GM23338 (cell line): Measurements from ENCODE around the gene LDLR. TPM values are rescaled to one million over a fixed set of nuclear protein-coding genes. Genes with fewer than 3 reads are reported as not detected.

ENCODE experiments used
- ATAC-seq: fragments of 200-7000 bp; cut with Tn5 transposase; 3 replicates; pipeline ENCODE4 v1.9.1; 2020
- DNase-seq: peaks from one replicate; pipeline ENCODE4 v3.0.0-alpha.2; 2015; ENCODE audit warnings: low spot score
- H2AFZ ChIP-seq: fragments of 200-600 bp; sonication (generic); 2 replicates; pipeline ENCODE4 v1.8.0; 2016; ENCODE audit warnings: antibody characterized with exemption, mild to moderate bottlenecking, moderate library complexity
- H3F3A ChIP-seq: fragments of 200-600 bp; sonication (generic); replicated peaks from 2 replicates; pipeline ENCODE4 v1.8.0; 2017; ENCODE audit warnings: antibody characterized with exemption, mixed run types, low read depth
- H3K27ac ChIP-seq: fragments of 200-600 bp; sonication (generic); 2 replicates; pipeline ENCODE4 v1.6.1; 2016; ENCODE audit warnings: low read depth
- H3K27me3 ChIP-seq: fragments of 200-600 bp; sonication (generic); 2 replicates; pipeline ENCODE4 v1.8.0; 2016; ENCODE audit warnings: mild to moderate bottlenecking, mixed run types, moderate library complexity; ENCODE audit not compliant: insufficient read depth
- H3K36me3 ChIP-seq: fragments of 200-600 bp; sonication (generic); 2 replicates; pipeline ENCODE4 v1.8.0; 2016; ENCODE audit warnings: mild to moderate bottlenecking; ENCODE audit not compliant: insufficient read depth
- H3K4me1 ChIP-seq: fragments of 200-600 bp; sonication (generic); 2 replicates; pipeline ENCODE4 v1.8.0; 2016; ENCODE audit warnings: mild to moderate bottlenecking, moderate library complexity; ENCODE audit not compliant: insufficient read depth
- H3K4me2 ChIP-seq: fragments of 200-600 bp; sonication (generic); 2 replicates; pipeline ENCODE4 v1.7.1; 2017; ENCODE audit warnings: mixed run types
- H3K4me3 ChIP-seq: fragments of 200-600 bp; sonication (generic); 2 replicates; pipeline ENCODE4 v1.6.1; 2016; ENCODE audit warnings: mixed run types
- H3K79me2 ChIP-seq: fragments of 200-600 bp; sonication (generic); replicated peaks from 2 replicates; pipeline ENCODE4 v1.8.0; 2017; ENCODE audit warnings: mild to moderate bottlenecking; ENCODE audit not compliant: insufficient read depth
- H3K9me2 ChIP-seq: fragments of 200-600 bp; sonication (generic); 2 replicates; pipeline ENCODE4 v1.8.0; 2017; ENCODE audit not compliant: insufficient read depth
- H4K20me1 ChIP-seq: fragments of 200-600 bp; sonication (generic); replicated peaks from 2 replicates; pipeline ENCODE4 v1.8.0; 2017; ENCODE audit warnings: mild to moderate bottlenecking; ENCODE audit not compliant: insufficient read depth
- H3K27ac Mint-ChIP-seq: 2 replicates; pipeline ENCODE4 v1.8.0; 2020; ENCODE audit warnings: inconsistent platforms, mild to moderate bottlenecking, moderate library complexity, mixed read lengths
- H3K27me3 Mint-ChIP-seq: 3 replicates; pipeline ENCODE4 v1.8.0; 2022; ENCODE audit warnings: low read depth, mild to moderate bottlenecking, moderate library complexity, mixed read lengths, inconsistent platforms; ENCODE audit not compliant: insufficient read depth, poor library complexity
- H3K36me3 Mint-ChIP-seq: 3 replicates; pipeline ENCODE4 v1.8.0; 2021; ENCODE audit warnings: low read depth, mild to moderate bottlenecking, inconsistent platforms, moderate library complexity, mixed read lengths
- H3K4me1 Mint-ChIP-seq: 3 replicates; pipeline ENCODE4 v1.8.0; 2020; ENCODE audit warnings: mild to moderate bottlenecking, inconsistent platforms, mixed read lengths
- H3K4me3 Mint-ChIP-seq: 3 replicates; pipeline ENCODE4 v1.8.0; 2021; ENCODE audit warnings: moderate library complexity, mild to moderate bottlenecking, inconsistent platforms, mixed read lengths
- H3K9me3 Mint-ChIP-seq: 3 replicates; pipeline ENCODE4 v1.8.0; 2020; ENCODE audit warnings: moderate library complexity, mild to moderate bottlenecking, inconsistent platforms, mixed read lengths
- EZH2 ChIP-seq: fragments of 200-600 bp; sonication (generic); IDR thresholded peaks from one replicate; pipeline ENCODE4 v1.8.0; 2017; ENCODE audit warnings: antibody characterized with exemption, mild to moderate bottlenecking, low read depth; ENCODE audit not compliant: unreplicated experiment
- NANOG ChIP-seq: IDR thresholded peaks from 2 replicates; pipeline ENCODE4 v1.6.1; 2016; ENCODE audit warnings: antibody characterized with exemption, borderline replicate concordance
- POLR2AphosphoS5 ChIP-seq: IDR thresholded peaks from 2 replicates; pipeline ENCODE4 v1.6.1; 2016; ENCODE audit warnings: antibody characterized with exemption, low read depth
- STAT1 ChIP-seq: IDR thresholded peaks from one replicate; pipeline ENCODE4 v1.6.1; 2016; ENCODE audit warnings: antibody characterized with exemption; ENCODE audit not compliant: unreplicated experiment
- ZNF331 ChIP-seq: fragments of 250-450 bp; sonication (Bioruptor Pico); IDR thresholded peaks from 2 replicates; pipeline ENCODE4 v1.5.0; 2020; ENCODE audit warnings: low read depth, mild to moderate bottlenecking, moderate library complexity
- polyA plus RNA-seq: library from polyadenylated mRNA; unstranded; fragments of >200 nt; fragmentation: Nextera tagmentation; extraction: Ambion mirVana; gene quantifications from 2 replicates; pipeline ENCODE4 v1.2.1, GENCODE V29; 2016
- total RNA-seq: library from RNA; depleted of rRNA; stranded (reverse); fragments of >200 nt; shearing (Covaris generic); gene quantifications from 2 replicates; pipeline ENCODE4 v1.2.3, GENCODE V29; 2014
- TF ChIP-seq, protein P1 (sequence below), 2 experiments: fragments of 200-600 bp in 1 of 2; sonication (generic) in 1 of 2; conservative IDR thresholded peaks; 2 replicates each; pipeline versions ENCODE4 v1.5.1 to v1.6.1; 2016 to 2017; ENCODE audit warnings: antibody characterized with exemption in 2 of 2, low read depth in 2 of 2, mild to moderate bottlenecking in 2 of 2, moderate library complexity in 1 of 2
- TF ChIP-seq, protein P2 (sequence below): IDR thresholded peaks from one replicate; pipeline ENCODE4 v1.6.1; 2018; ENCODE audit warnings: antibody characterized with exemption; ENCODE audit not compliant: unreplicated experiment
- TF ChIP-seq, protein P3 (sequence below): IDR thresholded peaks from 2 replicates; pipeline ENCODE4 v1.6.1; 2016; ENCODE audit warnings: antibody characterized with exemption
- TF ChIP-seq, protein P4 (sequence below): fragments of 250-450 bp; sonication (Bioruptor Pico); IDR thresholded peaks from 2 replicates; pipeline ENCODE4 v1.5.0; 2020; ENCODE audit warnings: mild to moderate bottlenecking, moderate library complexity

LDLR gene
- total and polyA plus RNA-seq, 2 experiments from 2014 or later = 57.6 to 180 TPM

DNA sequence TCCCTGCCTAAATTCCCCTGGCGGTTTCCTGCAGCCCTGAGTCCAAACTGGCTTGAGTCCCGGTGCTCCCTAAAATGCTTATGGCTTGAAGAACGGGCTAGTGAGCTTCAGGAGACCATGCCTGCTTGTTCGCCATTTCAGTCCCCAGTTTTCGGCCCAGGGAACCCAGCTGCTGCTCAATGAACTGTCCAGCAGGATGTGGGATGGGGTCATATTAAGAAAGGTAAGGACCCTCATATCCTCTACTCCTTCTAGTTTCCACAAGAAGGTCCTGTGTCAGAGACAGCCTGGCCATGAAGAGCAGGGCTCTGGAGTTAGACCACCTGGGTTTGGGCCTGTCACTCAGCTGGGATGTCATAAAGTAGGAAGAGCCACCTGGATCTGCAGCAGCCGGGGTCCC, 83.3 kb downstream of the LDLR start (continued):
- TF ChIP-seq, protein P1, sequence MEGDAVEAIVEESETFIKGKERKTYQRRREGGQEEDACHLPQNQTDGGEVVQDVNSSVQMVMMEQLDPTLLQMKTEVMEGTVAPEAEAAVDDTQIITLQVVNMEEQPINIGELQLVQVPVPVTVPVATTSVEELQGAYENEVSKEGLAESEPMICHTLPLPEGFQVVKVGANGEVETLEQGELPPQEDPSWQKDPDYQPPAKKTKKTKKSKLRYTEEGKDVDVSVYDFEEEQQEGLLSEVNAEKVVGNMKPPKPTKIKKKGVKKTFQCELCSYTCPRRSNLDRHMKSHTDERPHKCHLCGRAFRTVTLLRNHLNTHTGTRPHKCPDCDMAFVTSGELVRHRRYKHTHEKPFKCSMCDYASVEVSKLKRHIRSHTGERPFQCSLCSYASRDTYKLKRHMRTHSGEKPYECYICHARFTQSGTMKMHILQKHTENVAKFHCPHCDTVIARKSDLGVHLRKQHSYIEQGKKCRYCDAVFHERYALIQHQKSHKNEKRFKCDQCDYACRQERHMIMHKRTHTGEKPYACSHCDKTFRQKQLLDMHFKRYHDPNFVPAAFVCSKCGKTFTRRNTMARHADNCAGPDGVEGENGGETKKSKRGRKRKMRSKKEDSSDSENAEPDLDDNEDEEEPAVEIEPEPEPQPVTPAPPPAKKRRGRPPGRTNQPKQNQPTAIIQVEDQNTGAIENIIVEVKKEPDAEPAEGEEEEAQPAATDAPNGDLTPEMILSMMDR (conservative IDR thresholded peaks at IDR 0.05; ENCODE audit: low read depth in 2 of 2) = no peak
- TF ChIP-seq NANOG (no peak), POLR2AphosphoS5 (no peak), EZH2 (no peak), STAT1 (no peak), ZNF331 (CRISPR knock-in tag) (no peak)
- TF ChIP-seq, protein P2, sequence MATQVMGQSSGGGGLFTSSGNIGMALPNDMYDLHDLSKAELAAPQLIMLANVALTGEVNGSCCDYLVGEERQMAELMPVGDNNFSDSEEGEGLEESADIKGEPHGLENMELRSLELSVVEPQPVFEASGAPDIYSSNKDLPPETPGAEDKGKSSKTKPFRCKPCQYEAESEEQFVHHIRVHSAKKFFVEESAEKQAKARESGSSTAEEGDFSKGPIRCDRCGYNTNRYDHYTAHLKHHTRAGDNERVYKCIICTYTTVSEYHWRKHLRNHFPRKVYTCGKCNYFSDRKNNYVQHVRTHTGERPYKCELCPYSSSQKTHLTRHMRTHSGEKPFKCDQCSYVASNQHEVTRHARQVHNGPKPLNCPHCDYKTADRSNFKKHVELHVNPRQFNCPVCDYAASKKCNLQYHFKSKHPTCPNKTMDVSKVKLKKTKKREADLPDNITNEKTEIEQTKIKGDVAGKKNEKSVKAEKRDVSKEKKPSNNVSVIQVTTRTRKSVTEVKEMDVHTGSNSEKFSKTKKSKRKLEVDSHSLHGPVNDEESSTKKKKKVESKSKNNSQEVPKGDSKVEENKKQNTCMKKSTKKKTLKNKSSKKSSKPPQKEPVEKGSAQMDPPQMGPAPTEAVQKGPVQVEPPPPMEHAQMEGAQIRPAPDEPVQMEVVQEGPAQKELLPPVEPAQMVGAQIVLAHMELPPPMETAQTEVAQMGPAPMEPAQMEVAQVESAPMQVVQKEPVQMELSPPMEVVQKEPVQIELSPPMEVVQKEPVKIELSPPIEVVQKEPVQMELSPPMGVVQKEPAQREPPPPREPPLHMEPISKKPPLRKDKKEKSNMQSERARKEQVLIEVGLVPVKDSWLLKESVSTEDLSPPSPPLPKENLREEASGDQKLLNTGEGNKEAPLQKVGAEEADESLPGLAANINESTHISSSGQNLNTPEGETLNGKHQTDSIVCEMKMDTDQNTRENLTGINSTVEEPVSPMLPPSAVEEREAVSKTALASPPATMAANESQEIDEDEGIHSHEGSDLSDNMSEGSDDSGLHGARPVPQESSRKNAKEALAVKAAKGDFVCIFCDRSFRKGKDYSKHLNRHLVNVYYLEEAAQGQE = no peak
- TF ChIP-seq, protein P3, sequence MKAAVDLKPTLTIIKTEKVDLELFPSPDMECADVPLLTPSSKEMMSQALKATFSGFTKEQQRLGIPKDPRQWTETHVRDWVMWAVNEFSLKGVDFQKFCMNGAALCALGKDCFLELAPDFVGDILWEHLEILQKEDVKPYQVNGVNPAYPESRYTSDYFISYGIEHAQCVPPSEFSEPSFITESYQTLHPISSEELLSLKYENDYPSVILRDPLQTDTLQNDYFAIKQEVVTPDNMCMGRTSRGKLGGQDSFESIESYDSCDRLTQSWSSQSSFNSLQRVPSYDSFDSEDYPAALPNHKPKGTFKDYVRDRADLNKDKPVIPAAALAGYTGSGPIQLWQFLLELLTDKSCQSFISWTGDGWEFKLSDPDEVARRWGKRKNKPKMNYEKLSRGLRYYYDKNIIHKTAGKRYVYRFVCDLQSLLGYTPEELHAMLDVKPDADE = no peak

DNA sequence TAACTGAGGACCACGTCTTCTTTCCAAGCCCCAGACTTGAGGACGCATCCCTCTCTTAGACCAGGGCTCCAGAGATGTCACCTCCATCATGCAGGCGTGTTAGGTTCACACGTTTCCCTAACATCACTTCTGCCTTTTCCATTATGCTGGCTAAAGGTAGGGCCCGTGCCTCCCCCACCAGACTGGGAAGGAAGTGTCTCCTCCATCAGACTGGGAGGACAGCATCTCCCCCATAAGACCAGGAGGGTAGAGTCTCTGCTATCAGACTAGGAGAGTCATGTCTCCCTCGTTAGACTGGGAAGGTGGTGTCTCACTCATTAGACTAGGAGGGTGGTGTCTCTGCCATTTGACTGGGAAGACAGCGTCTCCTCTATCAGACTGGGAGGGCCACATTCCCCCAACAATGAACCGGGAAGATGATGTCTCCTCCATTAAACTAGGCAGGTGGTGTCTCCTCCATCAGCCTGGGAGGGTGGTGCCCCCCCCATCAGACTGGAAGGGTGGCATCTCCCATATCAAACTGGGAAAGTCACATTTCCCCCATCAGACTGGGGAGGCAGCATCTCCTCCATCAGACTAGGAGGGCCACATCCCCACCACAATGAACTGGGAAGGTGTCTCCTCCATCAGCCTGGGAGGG, 84.4 kb downstream of the LDLR start:
- Histone ChIP-seq H3K4me1 (no peaks in the 10 kb centered on the region), H3K4me2 (no peak overlapping the region), H3K36me3 (peaks cover 9% of the 10 kb centered on the region; the same call in 1 of the 2 replicates), H2AFZ (no peak overlapping the region), H4K20me1 (no peaks in the 10 kb centered on the region; the same call in none of the 2 replicates), H3K9me2 (no peaks in the 10 kb centered on the region), H3F3A (no peaks in the 10 kb centered on the region), H3K79me2 (no peaks in the 10 kb centered on the region), H3K4me3 (no peak overlapping the region), H3K27me3 (no peaks in the 10 kb centered on the region), H3K27ac (no peak overlapping the region)
- no peak overlapping the region for H3K27ac Mint-ChIP-seq
- TF ChIP-seq, protein P1 (conservative IDR thresholded peaks at IDR 0.05; ENCODE audit: low read depth in 2 of 2) = no peak
- TF ChIP-seq, protein P4, sequence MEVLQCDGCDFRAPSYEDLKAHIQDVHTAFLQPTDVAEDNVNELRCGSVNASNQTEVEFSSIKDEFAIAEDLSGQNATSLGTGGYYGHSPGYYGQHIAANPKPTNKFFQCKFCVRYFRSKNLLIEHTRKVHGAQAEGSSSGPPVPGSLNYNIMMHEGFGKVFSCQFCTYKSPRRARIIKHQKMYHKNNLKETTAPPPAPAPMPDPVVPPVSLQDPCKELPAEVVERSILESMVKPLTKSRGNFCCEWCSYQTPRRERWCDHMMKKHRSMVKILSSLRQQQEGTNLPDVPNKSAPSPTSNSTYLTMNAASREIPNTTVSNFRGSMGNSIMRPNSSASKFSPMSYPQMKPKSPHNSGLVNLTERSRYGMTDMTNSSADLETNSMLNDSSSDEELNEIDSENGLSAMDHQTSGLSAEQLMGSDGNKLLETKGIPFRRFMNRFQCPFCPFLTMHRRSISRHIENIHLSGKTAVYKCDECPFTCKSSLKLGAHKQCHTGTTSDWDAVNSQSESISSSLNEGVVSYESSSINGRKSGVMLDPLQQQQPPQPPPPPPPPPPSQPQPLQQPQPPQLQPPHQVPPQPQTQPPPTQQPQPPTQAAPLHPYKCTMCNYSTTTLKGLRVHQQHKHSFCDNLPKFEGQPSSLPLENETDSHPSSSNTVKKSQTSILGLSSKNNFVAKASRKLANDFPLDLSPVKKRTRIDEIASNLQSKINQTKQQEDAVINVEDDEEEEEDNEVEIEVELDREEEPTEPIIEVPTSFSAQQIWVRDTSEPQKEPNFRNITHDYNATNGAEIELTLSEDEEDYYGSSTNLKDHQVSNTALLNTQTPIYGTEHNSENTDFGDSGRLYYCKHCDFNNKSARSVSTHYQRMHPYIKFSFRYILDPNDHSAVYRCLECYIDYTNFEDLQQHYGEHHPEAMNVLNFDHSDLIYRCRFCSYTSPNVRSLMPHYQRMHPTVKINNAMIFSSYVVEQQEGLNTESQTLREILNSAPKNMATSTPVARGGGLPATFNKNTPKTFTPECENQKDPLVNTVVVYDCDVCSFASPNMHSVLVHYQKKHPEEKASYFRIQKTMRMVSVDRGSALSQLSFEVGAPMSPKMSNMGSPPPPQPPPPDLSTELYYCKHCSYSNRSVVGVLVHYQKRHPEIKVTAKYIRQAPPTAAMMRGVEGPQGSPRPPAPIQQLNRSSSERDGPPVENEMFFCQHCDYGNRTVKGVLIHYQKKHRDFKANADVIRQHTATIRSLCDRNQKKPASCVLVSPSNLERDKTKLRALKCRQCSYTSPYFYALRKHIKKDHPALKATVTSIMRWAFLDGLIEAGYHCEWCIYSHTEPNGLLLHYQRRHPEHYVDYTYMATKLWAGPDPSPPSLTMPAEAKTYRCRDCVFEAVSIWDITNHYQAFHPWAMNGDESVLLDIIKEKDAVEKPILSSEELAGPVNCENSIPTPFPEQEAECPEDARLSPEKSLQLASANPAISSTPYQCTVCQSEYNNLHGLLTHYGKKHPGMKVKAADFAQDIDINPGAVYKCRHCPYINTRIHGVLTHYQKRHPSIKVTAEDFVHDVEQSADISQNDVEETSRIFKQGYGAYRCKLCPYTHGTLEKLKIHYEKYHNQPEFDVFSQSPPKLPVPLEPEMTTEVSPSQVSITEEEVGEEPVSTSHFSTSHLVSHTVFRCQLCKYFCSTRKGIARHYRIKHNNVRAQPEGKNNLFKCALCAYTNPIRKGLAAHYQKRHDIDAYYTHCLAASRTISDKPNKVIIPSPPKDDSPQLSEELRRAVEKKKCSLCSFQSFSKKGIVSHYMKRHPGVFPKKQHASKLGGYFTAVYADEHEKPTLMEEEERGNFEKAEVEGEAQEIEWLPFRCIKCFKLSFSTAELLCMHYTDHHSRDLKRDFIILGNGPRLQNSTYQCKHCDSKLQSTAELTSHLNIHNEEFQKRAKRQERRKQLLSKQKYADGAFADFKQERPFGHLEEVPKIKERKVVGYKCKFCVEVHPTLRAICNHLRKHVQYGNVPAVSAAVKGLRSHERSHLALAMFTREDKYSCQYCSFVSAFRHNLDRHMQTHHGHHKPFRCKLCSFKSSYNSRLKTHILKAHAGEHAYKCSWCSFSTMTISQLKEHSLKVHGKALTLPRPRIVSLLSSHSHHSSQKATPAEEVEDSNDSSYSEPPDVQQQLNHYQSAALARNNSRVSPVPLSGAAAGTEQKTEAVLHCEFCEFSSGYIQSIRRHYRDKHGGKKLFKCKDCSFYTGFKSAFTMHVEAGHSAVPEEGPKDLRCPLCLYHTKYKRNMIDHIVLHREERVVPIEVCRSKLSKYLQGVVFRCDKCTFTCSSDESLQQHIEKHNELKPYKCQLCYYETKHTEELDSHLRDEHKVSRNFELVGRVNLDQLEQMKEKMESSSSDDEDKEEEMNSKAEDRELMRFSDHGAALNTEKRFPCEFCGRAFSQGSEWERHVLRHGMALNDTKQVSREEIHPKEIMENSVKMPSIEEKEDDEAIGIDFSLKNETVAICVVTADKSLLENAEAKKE (CRISPR knock-in tag) = no peak
- TF ChIP-seq ZNF331 (CRISPR knock-in tag) (no peak), EZH2 (no peak)
- ATAC-seq (no peak), DNase-seq (no peak)
- no peak overlapping the region for H3K4me3 Mint-ChIP-seq
- H3K27me3 Mint-ChIP-seq = no peaks in the 10 kb centered on the region
- H3K36me3 Mint-ChIP-seq = peaks cover 45% of the 10 kb centered on the region
- no peaks in the 10 kb centered on the region for H3K9me3 Mint-ChIP-seq
- no peaks in the 10 kb centered on the region for H3K4me1 Mint-ChIP-seq
